ENCODE results near the gene INPP5K. TPM values are rescaled to one million over a fixed set of nuclear protein-coding genes. Genes with fewer than 3 reads are reported as not detected.

Gene INPP5K
- polyA plus RNA-seq, 1 donor from 2014 or later: 35.8 TPM

DNA sequence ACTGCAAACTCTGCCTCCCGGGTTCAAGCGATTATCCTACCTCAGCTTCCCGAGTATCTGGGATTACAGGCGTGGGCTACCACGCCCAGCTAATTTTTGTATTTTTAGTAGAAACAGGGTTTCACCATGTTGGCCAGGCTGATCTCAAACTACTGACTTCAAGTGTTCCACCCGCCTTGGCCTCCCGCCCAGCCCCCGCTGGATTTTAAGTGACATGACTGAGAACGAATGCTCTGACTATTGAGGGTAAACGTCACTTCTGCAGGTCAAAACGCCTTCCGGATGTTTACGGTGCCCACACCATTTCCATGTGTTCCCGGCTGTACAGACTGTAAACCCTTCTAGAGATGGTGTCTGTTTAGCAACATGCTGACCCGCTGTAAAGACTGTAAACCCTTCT, 23.4 kb upstream of the INPP5K start:
- H3K36me3 ChIP-seq (ENCODE audit: insufficient read depth, low read length): peaks cover 3% of the 10 kb centered on the region
- TF ChIP-seq TAF1 (IDR thresholded peaks at IDR 0.05; ENCODE audit: low read depth) (no peak), MXI1 (conservative IDR thresholded peaks at IDR 0.05; ENCODE audit: poor library complexity, severe bottlenecking) (no peak), EZH2 (IDR thresholded peaks at IDR 0.05; ENCODE audit: borderline replicate concordance, insufficient read depth, low read length, poor library complexity, severe bottlenecking) (no peak), SMC3 (conservative IDR thresholded peaks at IDR 0.05; ENCODE audit: poor library complexity) (no peak), REST (IDR thresholded peaks at IDR 0.05; ENCODE audit: borderline replicate concordance) (no peak), RAD21 (conservative IDR thresholded peaks at IDR 0.05) (no peak), EP300 (conservative IDR thresholded peaks at IDR 0.05; ENCODE audit: poor library complexity, severe bottlenecking) (no peak), POLR2AphosphoS5 (IDR thresholded peaks at IDR 0.05) (no peak)
- TF ChIP-seq, protein P1, sequence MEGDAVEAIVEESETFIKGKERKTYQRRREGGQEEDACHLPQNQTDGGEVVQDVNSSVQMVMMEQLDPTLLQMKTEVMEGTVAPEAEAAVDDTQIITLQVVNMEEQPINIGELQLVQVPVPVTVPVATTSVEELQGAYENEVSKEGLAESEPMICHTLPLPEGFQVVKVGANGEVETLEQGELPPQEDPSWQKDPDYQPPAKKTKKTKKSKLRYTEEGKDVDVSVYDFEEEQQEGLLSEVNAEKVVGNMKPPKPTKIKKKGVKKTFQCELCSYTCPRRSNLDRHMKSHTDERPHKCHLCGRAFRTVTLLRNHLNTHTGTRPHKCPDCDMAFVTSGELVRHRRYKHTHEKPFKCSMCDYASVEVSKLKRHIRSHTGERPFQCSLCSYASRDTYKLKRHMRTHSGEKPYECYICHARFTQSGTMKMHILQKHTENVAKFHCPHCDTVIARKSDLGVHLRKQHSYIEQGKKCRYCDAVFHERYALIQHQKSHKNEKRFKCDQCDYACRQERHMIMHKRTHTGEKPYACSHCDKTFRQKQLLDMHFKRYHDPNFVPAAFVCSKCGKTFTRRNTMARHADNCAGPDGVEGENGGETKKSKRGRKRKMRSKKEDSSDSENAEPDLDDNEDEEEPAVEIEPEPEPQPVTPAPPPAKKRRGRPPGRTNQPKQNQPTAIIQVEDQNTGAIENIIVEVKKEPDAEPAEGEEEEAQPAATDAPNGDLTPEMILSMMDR (IDR thresholded peaks at IDR 0.05; ENCODE audit: poor library complexity, severe bottlenecking): no peak
- no peak overlapping the region for H3K27ac ChIP-seq (ENCODE audit: low read length)
- no peaks in the 10 kb centered on the region for H4K20me1 ChIP-seq (ENCODE audit: insufficient read depth)
- no peaks in the 10 kb centered on the region for H3K79me2 ChIP-seq (replicated peaks; ENCODE audit: insufficient read depth, low read length)
- no peak overlapping the region for H3K4me2 ChIP-seq (ENCODE audit: low read length)
- no peak overlapping the region for H3K4me3 ChIP-seq (ENCODE audit: low read length)
- H3K9me3 ChIP-seq (ENCODE audit: low read length): no peaks in the 10 kb centered on the region
- H3F3A ChIP-seq (ENCODE audit: insufficient read depth, low read length, poor library complexity, severe bottlenecking): no peaks in the 10 kb centered on the region
- no peaks in the 10 kb centered on the region for H3K27me3 ChIP-seq (ENCODE audit: insufficient read depth, low read depth, low read length)
- no peak overlapping the region for H2AFZ ChIP-seq (ENCODE audit: low read depth, low read length)
- no peak overlapping the region for H3K9ac ChIP-seq (ENCODE audit: low read length)
- H3K9me2 ChIP-seq (ENCODE audit: insufficient read depth, low read length): no peaks in the 10 kb centered on the region

DNA sequence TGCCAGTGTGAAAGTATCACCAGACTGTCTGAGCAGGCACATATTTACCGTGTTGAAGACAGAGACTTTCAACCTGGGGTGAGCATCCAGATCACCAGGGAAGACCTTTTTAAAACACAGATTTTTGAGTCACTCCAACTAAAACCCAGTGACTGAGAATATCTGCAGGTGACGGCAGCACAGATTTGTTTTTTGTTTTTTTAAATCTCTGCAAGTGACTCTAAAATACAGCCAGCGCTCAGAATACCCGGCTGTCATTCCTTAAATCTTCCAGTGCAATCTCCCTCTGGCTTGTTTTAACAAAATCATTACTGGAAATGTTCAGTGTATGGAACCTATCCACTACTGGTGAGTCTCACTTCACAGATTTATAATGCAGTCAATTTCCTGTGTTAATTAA, 19.3 kb upstream of the INPP5K start:
- Histone ChIP-seq H3K27ac (ENCODE audit: low read length) (no peak overlapping the region), H3K36me3 (ENCODE audit: insufficient read depth, low read length) (peaks cover 3% of the 10 kb centered on the region), H3K27me3 (ENCODE audit: insufficient read depth, low read depth, low read length) (no peaks in the 10 kb centered on the region), H2AFZ (ENCODE audit: low read depth, low read length) (no peak overlapping the region), H3K79me2 (replicated peaks; ENCODE audit: insufficient read depth, low read length) (no peaks in the 10 kb centered on the region), H3K4me2 (ENCODE audit: low read length) (no peak overlapping the region), H3K9me3 (ENCODE audit: low read length) (no peaks in the 10 kb centered on the region), H3K9me2 (ENCODE audit: insufficient read depth, low read length) (no peaks in the 10 kb centered on the region), H3F3A (ENCODE audit: insufficient read depth, low read length, poor library complexity, severe bottlenecking) (no peaks in the 10 kb centered on the region), H4K20me1 (ENCODE audit: insufficient read depth) (no peaks in the 10 kb centered on the region), H3K9ac (ENCODE audit: low read length) (no peak overlapping the region), H3K4me3 (ENCODE audit: low read length) (no peak overlapping the region)
- TF ChIP-seq MXI1 (conservative IDR thresholded peaks at IDR 0.05; ENCODE audit: poor library complexity, severe bottlenecking) (no peak), EP300 (conservative IDR thresholded peaks at IDR 0.05; ENCODE audit: poor library complexity, severe bottlenecking) (no peak), RAD21 (conservative IDR thresholded peaks at IDR 0.05) (no peak), POLR2AphosphoS5 (IDR thresholded peaks at IDR 0.05) (no peak), EZH2 (IDR thresholded peaks at IDR 0.05; ENCODE audit: borderline replicate concordance, insufficient read depth, low read length, poor library complexity, severe bottlenecking) (no peak), TAF1 (IDR thresholded peaks at IDR 0.05; ENCODE audit: low read depth) (no peak), SMC3 (conservative IDR thresholded peaks at IDR 0.05; ENCODE audit: poor library complexity) (no peak), REST (IDR thresholded peaks at IDR 0.05; ENCODE audit: borderline replicate concordance) (no peak)
- TF ChIP-seq, protein P1 (IDR thresholded peaks at IDR 0.05; ENCODE audit: poor library complexity, severe bottlenecking): no peak

Measured in neural cell (in vitro differentiated cells).